Body of pancreas (tissue), 4 donors: ENCODE results near the gene TMCO4. TPM values are rescaled to one million over a fixed set of nuclear protein-coding genes. Genes with fewer than 3 reads are reported as not detected.

ENCODE experiments used
- ATAC-seq: fragments of 150-250 bp; one replicate; pipeline ENCODE4 v1.9.1; 2016
- DNase-seq, 4 donors: peaks; one replicate each; pipeline ENCODE4 v3.0.0-alpha.2; 2019
- H3K27ac ChIP-seq, 4 donors: fragments of 200-600 bp; sonication (generic); 1 replicate in 3 of 4; 2 replicates in 1 of 4; pipeline versions ENCODE4 v1.5.1 to v1.6.1; 2016 to 2019; ENCODE audit warnings: mild to moderate bottlenecking in 1 of 4, mixed read lengths in 1 of 4, moderate library complexity in 1 of 4
- H3K27me3 ChIP-seq, 2 donors: fragments of 200-600 bp; sonication (generic); one replicate each; pipeline ENCODE4 v1.6.0; 2016; ENCODE audit warnings: mild to moderate bottlenecking in 1 of 2
- H3K36me3 ChIP-seq, 2 donors: fragments of 200-600 bp; sonication (generic); replicated peaks in 1 of 2; 2 replicates each; pipeline ENCODE4 v1.5.1; 2016; ENCODE audit warnings: low read depth in 2 of 2; ENCODE audit not compliant: insufficient read depth in 1 of 2
- H3K4me1 ChIP-seq: fragments of 200-600 bp; sonication (generic); one replicate; pipeline ENCODE4 v1.6.0; 2016
- H3K4me3 ChIP-seq, 2 donors: fragments of 200-600 bp; sonication (generic); 1 replicate in 1 of 2; 2 replicates in 1 of 2; pipeline ENCODE4 v1.5.1; 2016 to 2019
- H3K9me3 ChIP-seq, 3 donors: fragments of 200-600 bp; sonication (generic); 1 replicate in 2 of 3; 2 replicates in 1 of 3; pipeline ENCODE4 v1.5.1; 2016
- POLR2A ChIP-seq, 3 donors: fragments of 450-650 bp; IDR thresholded peaks; one replicate each; pipeline ENCODE4 v1.6.1; 2016; ENCODE audit warnings: antibody characterized with exemption in 3 of 3, mild to moderate bottlenecking in 2 of 3
- WGBS, 2 donors: methylation state at CpG; one replicate each; pipeline ENCODE4 v1.1.5; 2017; 5-methylcytosine and 5-hydroxymethylcytosine counted together
- intact Hi-C: fragments of 100-400 bp; cut with DNase I; formaldehyde crosslinking; loops from one replicate; pipeline ENCODE4 v1.15.1; 2023
- total RNA-seq, 2 donors: library from RNA; depleted of rRNA; stranded (reverse); fragments of >200 nt; gene quantifications; one replicate each; pipeline ENCODE4 v1.1.0, GENCODE V29; 2016
- TF ChIP-seq, protein P1 (sequence below), 7 experiments: fragments of 450-650 bp in 4 of 7; fragments of 200-600 bp in 3 of 7; sonication (generic) in 3 of 7; IDR thresholded peaks; one replicate each; pipeline ENCODE4 v1.5.1; 2016 to 2019; ENCODE audit warnings: antibody characterized with exemption in 7 of 7

TMCO4 gene
- total RNA-seq, 2 donors from 2014 or later = 31.3 to 36.3 TPM

GRCh38 chr1:19633106-19633505 is 166.6 kb downstream of the TMCO4 start:
- no peak for DNase-seq
- no peaks in the 10 kb centered on the region for H3K36me3 ChIP-seq
- intact Hi-C loops = no loop called here
- H3K4me1 ChIP-seq = no peaks in the 10 kb centered on the region
- H3K9me3 ChIP-seq = no peaks in the 10 kb centered on the region
- H3K4me3 ChIP-seq = no peak overlapping the region
- 77 to 90% methylated on average over 2 of the region's 2 CpGs for WGBS, 2 donors
- no peaks in the 10 kb centered on the region for H3K27me3 ChIP-seq
- no peak overlapping the region for H3K27ac ChIP-seq
- no peak for ATAC-seq
- no peak for TF ChIP-seq POLR2A (IDR thresholded peaks at IDR 0.05)
- TF ChIP-seq, protein P1, sequence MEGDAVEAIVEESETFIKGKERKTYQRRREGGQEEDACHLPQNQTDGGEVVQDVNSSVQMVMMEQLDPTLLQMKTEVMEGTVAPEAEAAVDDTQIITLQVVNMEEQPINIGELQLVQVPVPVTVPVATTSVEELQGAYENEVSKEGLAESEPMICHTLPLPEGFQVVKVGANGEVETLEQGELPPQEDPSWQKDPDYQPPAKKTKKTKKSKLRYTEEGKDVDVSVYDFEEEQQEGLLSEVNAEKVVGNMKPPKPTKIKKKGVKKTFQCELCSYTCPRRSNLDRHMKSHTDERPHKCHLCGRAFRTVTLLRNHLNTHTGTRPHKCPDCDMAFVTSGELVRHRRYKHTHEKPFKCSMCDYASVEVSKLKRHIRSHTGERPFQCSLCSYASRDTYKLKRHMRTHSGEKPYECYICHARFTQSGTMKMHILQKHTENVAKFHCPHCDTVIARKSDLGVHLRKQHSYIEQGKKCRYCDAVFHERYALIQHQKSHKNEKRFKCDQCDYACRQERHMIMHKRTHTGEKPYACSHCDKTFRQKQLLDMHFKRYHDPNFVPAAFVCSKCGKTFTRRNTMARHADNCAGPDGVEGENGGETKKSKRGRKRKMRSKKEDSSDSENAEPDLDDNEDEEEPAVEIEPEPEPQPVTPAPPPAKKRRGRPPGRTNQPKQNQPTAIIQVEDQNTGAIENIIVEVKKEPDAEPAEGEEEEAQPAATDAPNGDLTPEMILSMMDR (IDR thresholded peaks at IDR 0.05) = no peak

Other genes with a start within 250 kb of the TMCO4 start
- 10 to 100 TPM; 21.8 to 32.4 TPM for gene NBL1, start 155.6 kb downstream of the TMCO4 start, total RNA-seq
- not detected for gene HTR6, start 135.0 kb downstream of the TMCO4 start, total RNA-seq
- gene RNF186, start 15.4 kb upstream of the TMCO4 start, total RNA-seq = 10 to 100 TPM in 1 of 2 donors, 1 to 10 TPM in 1; 9.2 to 32.9 TPM
- gene OTUD3, start 82.5 kb upstream of the TMCO4 start, total RNA-seq = 1 to 10 TPM; 3.6 to 4.9 TPM
- not detected for gene PLA2G2E, start 123.7 kb upstream of the TMCO4 start, total RNA-seq
- 10 to 100 TPM in 1 of 2 donors, 1 to 10 TPM in 1; 9.3 to 57.7 TPM for gene PLA2G2A, start 179.7 kb upstream of the TMCO4 start, total RNA-seq